ENCODE data around the gene DOK7.
"Not testable (repeated sequence)": the region's sequence is repeated elsewhere in the genome, so short reads cannot be mapped to it uniquely, and the experiment has no call there.

Gene DOK7

GRCh38 chr4:3531879-3532750 lies 69.0 kb downstream of the DOK7 start, which contains the start of gene LRPAP1:
LRPAP1 (minus strand) TSS chr4:3532422; CDS start chr4:3532412, 10 bp downstream.
- peak within 1 kb of the TSS; percentile 95 for H3K27ac Mint-ChIP-seq
- DNase-seq: peak; percentile 89
- H3K4me1 Mint-ChIP-seq: peaks cover 23% of the 10 kb centered on the region
- H3K36me3 Mint-ChIP-seq (ENCODE audit: low read depth): no peaks in the 10 kb centered on the region
- no peaks in the 10 kb centered on the region for H3K9me3 Mint-ChIP-seq
- H3K4me3 Mint-ChIP-seq: peak within 1 kb of the TSS; percentile 98
- peak; percentile 95 for ATAC-seq
- H3K27me3 Mint-ChIP-seq: peaks cover 3% of the 10 kb centered on the region

DNA sequence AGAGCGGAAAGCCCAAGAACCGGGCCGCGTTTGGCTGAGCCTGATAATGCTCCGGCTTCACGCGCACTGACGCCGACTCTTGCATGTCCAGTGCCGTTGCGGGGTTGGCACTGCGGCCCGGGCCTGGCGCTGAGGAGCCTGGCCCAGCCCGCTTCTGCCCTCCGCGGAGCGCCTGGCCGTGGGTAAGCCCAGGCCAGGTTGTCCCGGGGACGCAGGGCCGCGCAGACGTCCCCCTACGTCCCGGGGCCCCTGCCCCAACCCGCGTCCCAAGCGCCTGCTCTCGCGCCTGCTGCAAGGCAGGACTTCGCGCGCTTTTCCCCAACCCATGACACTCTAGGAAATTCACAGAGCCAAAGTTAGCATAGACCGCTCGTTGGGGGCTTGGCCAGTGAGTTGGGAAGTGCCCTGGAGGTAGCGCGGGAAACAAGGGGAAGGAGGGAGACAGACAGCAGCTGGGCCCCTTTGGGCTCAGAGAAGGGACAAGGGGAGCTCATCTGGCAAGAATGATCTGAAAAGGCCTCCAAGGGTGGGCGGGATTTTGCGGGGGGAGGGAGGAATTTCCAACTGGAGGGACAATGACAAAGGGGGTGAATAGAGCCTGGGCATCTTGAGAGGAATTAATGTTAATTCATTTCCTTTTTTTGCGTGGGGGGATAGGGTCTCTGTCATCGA lies 69.8 kb downstream of the DOK7 start:
- no peak for DNase-seq
- H3K27ac Mint-ChIP-seq: no peak overlapping the region
- H3K27me3 Mint-ChIP-seq: peaks cover 3% of the 10 kb centered on the region
- H3K9me3 Mint-ChIP-seq: no peaks in the 10 kb centered on the region
- peaks cover 22% of the 10 kb centered on the region for H3K4me1 Mint-ChIP-seq
- peak; percentile 3 for ATAC-seq
- H3K36me3 Mint-ChIP-seq (ENCODE audit: low read depth): no peaks in the 10 kb centered on the region
- H3K4me3 Mint-ChIP-seq: peak overlapping the region; percentile 98

DNA sequence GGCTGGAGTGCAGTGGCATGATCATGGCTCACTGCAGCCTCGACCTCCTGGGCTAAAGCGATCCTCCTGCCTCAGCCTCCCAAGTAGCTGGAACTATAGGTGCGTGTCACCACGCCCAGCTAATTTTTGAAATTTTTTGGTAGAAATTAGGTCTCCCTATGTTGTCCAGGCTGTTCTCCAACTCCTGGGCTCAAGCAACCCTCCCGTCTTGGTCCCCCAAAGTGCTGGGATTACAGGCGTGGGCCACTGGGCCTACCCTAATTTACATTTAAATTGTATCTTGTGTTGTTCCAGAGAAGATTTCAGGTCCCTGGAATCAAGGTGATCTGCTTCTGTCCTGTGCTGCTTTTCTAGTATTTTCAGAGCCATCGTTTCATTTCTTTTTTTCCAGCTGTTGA lies 70.3 kb downstream of the DOK7 start:
- Mint-ChIP-seq H3K27me3 (peaks cover 3% of the 10 kb centered on the region), H3K4me1 (peaks cover 18% of the 10 kb centered on the region), H3K27ac (no peak overlapping the region), H3K4me3 (peak overlapping the region; percentile 48), H3K36me3 (ENCODE audit: low read depth) (no peaks in the 10 kb centered on the region), H3K9me3 (no peaks in the 10 kb centered on the region)
- DNase-seq (no peak), ATAC-seq (no peak)

GRCh38 chr4:3535812-3536211 lies 72.7 kb downstream of the DOK7 start:
- not testable (repeated sequence) for H3K4me3 Mint-ChIP-seq, H3K9me3 Mint-ChIP-seq

DNA sequence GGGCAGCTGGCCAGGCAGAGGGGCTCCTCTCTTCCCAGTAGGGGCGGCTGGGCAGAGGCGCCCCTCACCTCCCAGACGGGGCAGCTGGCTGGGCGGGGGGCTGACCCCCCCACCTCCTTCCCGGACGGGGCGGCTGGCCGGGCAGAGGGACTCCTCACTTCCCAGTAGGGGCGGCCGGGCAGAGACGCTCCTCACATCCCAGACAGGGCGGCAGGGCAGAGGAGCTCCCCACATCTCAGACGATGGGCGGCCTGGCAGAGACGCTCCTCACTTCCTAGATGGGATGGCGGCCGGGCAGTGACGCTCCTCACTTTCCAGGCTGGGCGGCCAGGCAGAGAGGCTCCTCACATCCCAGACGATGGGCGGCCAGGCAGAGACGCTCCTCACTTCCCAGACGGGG lies 75.8 kb downstream of the DOK7 start:
- H3K4me1 Mint-ChIP-seq; H3K9me3 Mint-ChIP-seq; ATAC-seq; DNase-seq; H3K4me3 Mint-ChIP-seq; H3K36me3 Mint-ChIP-seq (ENCODE audit: low read depth); H3K27ac Mint-ChIP-seq; H3K27me3 Mint-ChIP-seq: not testable (repeated sequence)

More at GRCh38 chr4:3535812-3536211, 72.7 kb downstream of the DOK7 start:
- not testable (repeated sequence) for H3K4me1 Mint-ChIP-seq; DNase-seq; H3K27ac Mint-ChIP-seq; ATAC-seq; H3K27me3 Mint-ChIP-seq; H3K36me3 Mint-ChIP-seq (ENCODE audit: low read depth)

- ATAC-seq; H3K4me3 Mint-ChIP-seq; DNase-seq; H3K4me1 Mint-ChIP-seq; H3K9me3 Mint-ChIP-seq; H3K36me3 Mint-ChIP-seq (ENCODE audit: low read depth); H3K27ac Mint-ChIP-seq; H3K27me3 Mint-ChIP-seq: not testable (repeated sequence)
Observed at GRCh38 chr4:3543415-3543814, 80.3 kb downstream of the DOK7 start.
